Upper lobe of left lung (tissue), 6 donors: ENCODE results near the gene TMEM132D. TPM values are rescaled to one million over a fixed set of nuclear protein-coding genes. Genes with fewer than 3 reads are reported as not detected.
A peak's percentile ranks its signal among the peaks of the same experiment; 100 is the strongest.

Experiments used
- ATAC-seq, 2 donors: fragments of 200-7000 bp; cut with Tn5 transposase; one replicate each; pipeline ENCODE4 v1.9.1; 2022; ENCODE audit warnings: mild to moderate bottlenecking in 2 of 2, moderate library complexity in 2 of 2; ENCODE audit not compliant: low FRiP score in 2 of 2
- DNase-seq, 2 donors: peaks; one replicate each; pipeline ENCODE4 v3.0.0-alpha.2; 2019 to 2020
- H3K27ac ChIP-seq, 4 donors: fragments of 200-600 bp; sonication (generic); one replicate each; pipeline ENCODE4 v1.5.1; 2016 to 2019
- H3K27me3 ChIP-seq, 4 donors: fragments of 200-600 bp; sonication (generic); one replicate each; pipeline ENCODE4 v1.5.1; 2017 to 2019
- H3K36me3 ChIP-seq, 4 donors: fragments of 200-600 bp; sonication (generic); one replicate each; pipeline ENCODE4 v1.5.1; 2016 to 2019
- H3K4me1 ChIP-seq, 4 donors: fragments of 200-600 bp; sonication (generic); one replicate each; pipeline ENCODE4 v1.5.1; 2018 to 2019
- H3K4me3 ChIP-seq, 4 donors: fragments of 200-600 bp; sonication (generic); one replicate each; pipeline ENCODE4 v1.5.1; 2017 to 2019; ENCODE audit warnings: mild to moderate bottlenecking in 2 of 4, moderate library complexity in 1 of 4
- H3K9me3 ChIP-seq, 4 donors: fragments of 200-600 bp; sonication (generic); one replicate each; pipeline ENCODE4 v1.5.1; 2018 to 2019
- EP300 ChIP-seq, 4 donors: sonication (generic); formaldehyde crosslinking; IDR thresholded peaks; one replicate each; pipeline ENCODE4 v1.5.1; 2017; ENCODE audit warnings: antibody characterized with exemption in 4 of 4, control low read depth in 2 of 4
- POLR2A ChIP-seq, 4 donors: fragments of 450-650 bp; IDR thresholded peaks; one replicate each; pipeline ENCODE4 v1.5.1; 2016 to 2017; ENCODE audit warnings: antibody characterized with exemption in 4 of 4, mild to moderate bottlenecking in 2 of 4
- POLR2AphosphoS5 ChIP-seq, 2 donors: sonication (generic); formaldehyde crosslinking; IDR thresholded peaks; one replicate each; pipeline ENCODE4 v1.5.1; 2017; ENCODE audit warnings: antibody characterized with exemption in 2 of 2
- WGBS, 2 donors: methylation state at CpG; one replicate each; pipeline ENCODE4 v1.1.5; 2017 to 2018; 5-methylcytosine and 5-hydroxymethylcytosine counted together
- total RNA-seq, 6 donors: library from RNA; depleted of rRNA in 4 of 6; stranded (reverse); fragments of >200 nt in 4 of 6; gene quantifications; one replicate each; pipeline versions ENCODE4 v1.1.0 to v1.2.1, GENCODE V29; 2016 to 2021
- TF ChIP-seq, protein P1 (sequence below), 6 experiments: fragments of 450-650 bp in 4 of 6; fragments of 200-600 bp in 2 of 6; sonication (generic) in 2 of 6; IDR thresholded peaks; one replicate each; pipeline ENCODE4 v1.5.1; 2016 to 2019; ENCODE audit warnings: antibody characterized with exemption in 6 of 6
- donor health status: DM: no; HTN: no; CAD: no; lungs with moderate emphysema.
- donor health status: DM: no; HTN: yes; CAD: no; lungs with severe emphysema.

The TMEM132D gene
- total RNA-seq, 6 donors from 2014 or later = 0.30 to 1.0 (median 0.79) TPM; not detected in 1

DNA sequence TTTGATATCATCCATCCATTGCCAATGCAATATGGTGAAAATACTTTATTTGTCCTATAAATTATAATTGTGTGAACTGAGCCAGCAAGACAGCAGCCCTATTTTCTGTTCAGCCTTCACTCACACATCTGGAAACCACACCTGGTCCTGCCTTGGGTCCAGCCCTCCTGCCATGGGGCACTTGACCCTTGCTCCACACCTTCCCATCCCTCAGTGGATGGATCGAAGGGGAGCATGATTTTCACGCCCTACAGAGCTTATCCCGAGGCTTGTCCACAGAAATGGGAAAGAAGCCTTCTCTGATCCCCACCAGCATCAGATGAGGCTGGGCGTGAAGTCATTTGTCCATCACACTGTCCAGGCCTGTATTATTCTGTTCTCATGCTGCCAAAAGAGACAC lies 10.1 kb downstream of the TMEM132D start:
- DNase-seq (no peak), ATAC-seq (no peak)

DNA sequence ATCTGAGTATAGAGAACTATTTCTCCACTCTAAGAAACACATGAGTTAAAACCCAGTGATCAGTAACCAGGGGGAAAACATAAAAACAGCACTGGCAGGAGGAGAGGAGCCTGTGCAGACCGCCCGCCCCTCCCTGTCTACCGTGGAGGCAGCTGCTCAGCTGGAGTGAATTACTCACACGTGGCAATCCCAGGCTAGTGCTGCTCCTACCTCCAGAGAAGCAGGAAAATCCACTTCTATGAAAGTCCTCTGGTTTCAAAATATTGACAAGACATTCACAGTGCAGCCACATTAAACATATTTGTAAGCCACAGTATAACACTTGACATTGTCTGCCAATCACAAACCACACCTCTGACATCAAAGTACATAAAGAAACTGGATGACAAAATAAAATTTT lies 16.7 kb downstream of the TMEM132D start:
- ATAC-seq (peak in 1 of 2 donors; percentile 92), DNase-seq (peak in 1 of 2 donors; percentile 78)
- WGBS, 2 donors = 14 to 16% methylated on average over 4 of the region's 4 CpGs
- TF ChIP-seq POLR2AphosphoS5 (IDR thresholded peaks at IDR 0.05) (no peak), POLR2A (IDR thresholded peaks at IDR 0.05) (no peak), EP300 (IDR thresholded peaks at IDR 0.05) (peak in 2 of 4 donors; percentile 20 to 45)
- Histone ChIP-seq H3K36me3 (no peaks in the 10 kb centered on the region), H3K9me3 (no peaks in the 10 kb centered on the region), H3K4me3 (no peak overlapping the region), H3K27ac (no peak overlapping the region), H3K4me1 (peaks cover 0 to 4% (median 0%) of the 10 kb centered on the region in 4 donors), H3K27me3 (no peaks in the 10 kb centered on the region)

More for the DNA sequence above, 10.1 kb downstream of the TMEM132D start:
- H3K4me3 ChIP-seq = no peak overlapping the region
- no peaks in the 10 kb centered on the region for H3K9me3 ChIP-seq
- 84 to 92% methylated on average over 4 of the region's 4 CpGs for WGBS, 2 donors
- no peak overlapping the region for H3K27ac ChIP-seq
- H3K36me3 ChIP-seq = no peaks in the 10 kb centered on the region
- TF ChIP-seq EP300 (IDR thresholded peaks at IDR 0.05) (no peak), POLR2AphosphoS5 (IDR thresholded peaks at IDR 0.05) (no peak)
- H3K4me1 ChIP-seq = no peaks in the 10 kb centered on the region
- H3K27me3 ChIP-seq = no peaks in the 10 kb centered on the region

DNA sequence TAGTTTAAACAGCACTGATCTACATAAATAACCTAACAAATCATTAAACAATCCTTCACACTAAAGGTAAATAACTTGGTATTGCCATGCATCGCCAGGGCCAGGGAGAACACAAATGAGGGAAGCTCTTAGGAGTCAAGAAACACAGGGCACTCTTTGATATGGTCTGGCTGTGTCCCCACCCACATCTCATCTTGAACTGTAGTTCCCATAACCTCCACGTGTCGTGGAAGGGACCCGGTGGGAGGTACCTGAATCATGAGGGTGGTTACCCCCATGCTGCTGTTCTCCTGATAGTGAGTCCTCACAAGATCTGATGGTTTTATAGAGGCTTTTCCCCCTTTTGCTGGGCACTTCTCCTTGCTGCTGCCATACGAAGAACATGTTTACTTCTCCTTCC lies 17.3 kb downstream of the TMEM132D start:
- ATAC-seq (no peak), DNase-seq (no peak)
- H3K27ac ChIP-seq = no peak overlapping the region
- no peaks in the 10 kb centered on the region for H3K36me3 ChIP-seq
- TF ChIP-seq, protein P1, sequence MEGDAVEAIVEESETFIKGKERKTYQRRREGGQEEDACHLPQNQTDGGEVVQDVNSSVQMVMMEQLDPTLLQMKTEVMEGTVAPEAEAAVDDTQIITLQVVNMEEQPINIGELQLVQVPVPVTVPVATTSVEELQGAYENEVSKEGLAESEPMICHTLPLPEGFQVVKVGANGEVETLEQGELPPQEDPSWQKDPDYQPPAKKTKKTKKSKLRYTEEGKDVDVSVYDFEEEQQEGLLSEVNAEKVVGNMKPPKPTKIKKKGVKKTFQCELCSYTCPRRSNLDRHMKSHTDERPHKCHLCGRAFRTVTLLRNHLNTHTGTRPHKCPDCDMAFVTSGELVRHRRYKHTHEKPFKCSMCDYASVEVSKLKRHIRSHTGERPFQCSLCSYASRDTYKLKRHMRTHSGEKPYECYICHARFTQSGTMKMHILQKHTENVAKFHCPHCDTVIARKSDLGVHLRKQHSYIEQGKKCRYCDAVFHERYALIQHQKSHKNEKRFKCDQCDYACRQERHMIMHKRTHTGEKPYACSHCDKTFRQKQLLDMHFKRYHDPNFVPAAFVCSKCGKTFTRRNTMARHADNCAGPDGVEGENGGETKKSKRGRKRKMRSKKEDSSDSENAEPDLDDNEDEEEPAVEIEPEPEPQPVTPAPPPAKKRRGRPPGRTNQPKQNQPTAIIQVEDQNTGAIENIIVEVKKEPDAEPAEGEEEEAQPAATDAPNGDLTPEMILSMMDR (IDR thresholded peaks at IDR 0.05) = no peak
- TF ChIP-seq EP300 (IDR thresholded peaks at IDR 0.05) (no peak), POLR2AphosphoS5 (IDR thresholded peaks at IDR 0.05) (no peak), POLR2A (IDR thresholded peaks at IDR 0.05) (no peak)
- H3K4me1 ChIP-seq = peaks cover 0 to 4% (median 0%) of the 10 kb centered on the region in 4 donors
- no peaks in the 10 kb centered on the region for H3K9me3 ChIP-seq
- no peak overlapping the region for H3K4me3 ChIP-seq
- no peaks in the 10 kb centered on the region for H3K27me3 ChIP-seq
- 58 to 59% methylated on average over 5 of the region's 5 CpGs for WGBS, 2 donors

DNA sequence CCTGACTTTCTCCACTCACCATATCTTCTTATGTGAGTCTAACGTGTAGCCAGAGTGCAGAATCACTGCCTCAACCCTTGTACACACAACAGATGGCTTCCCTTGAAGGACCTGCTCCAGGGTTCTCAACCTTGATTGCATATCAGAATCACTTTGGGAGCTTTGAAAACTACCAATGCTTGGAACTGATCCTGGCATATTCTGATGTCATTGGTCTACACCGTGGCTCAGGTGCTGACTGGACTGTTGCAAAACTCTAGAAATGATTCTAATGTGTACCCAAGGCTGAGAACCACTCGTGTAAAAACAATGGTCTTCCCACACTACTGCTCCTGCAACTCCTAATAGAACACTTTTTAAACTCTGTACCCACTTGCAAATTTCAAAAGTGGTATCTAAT lies 18.5 kb downstream of the TMEM132D start:
- peak in 1 of 2 donors; percentile 37 for ATAC-seq
- WGBS, 2 donors = 24 to 31% methylated on average over 3 of the region's 3 CpGs
- DNase-seq = no peak
- H3K27ac ChIP-seq = no peak overlapping the region
- H3K36me3 ChIP-seq = no peaks in the 10 kb centered on the region
- H3K4me1 ChIP-seq = peaks cover 0 to 4% (median 0%) of the 10 kb centered on the region in 4 donors
- TF ChIP-seq POLR2AphosphoS5 (IDR thresholded peaks at IDR 0.05) = no peak
- TF ChIP-seq, protein P1 (IDR thresholded peaks at IDR 0.05) = no peak
- no peak for TF ChIP-seq EP300 (IDR thresholded peaks at IDR 0.05)
- no peak for TF ChIP-seq POLR2A (IDR thresholded peaks at IDR 0.05)
- H3K27me3 ChIP-seq = no peaks in the 10 kb centered on the region
- no peaks in the 10 kb centered on the region for H3K9me3 ChIP-seq
- no peak overlapping the region for H3K4me3 ChIP-seq

DNA sequence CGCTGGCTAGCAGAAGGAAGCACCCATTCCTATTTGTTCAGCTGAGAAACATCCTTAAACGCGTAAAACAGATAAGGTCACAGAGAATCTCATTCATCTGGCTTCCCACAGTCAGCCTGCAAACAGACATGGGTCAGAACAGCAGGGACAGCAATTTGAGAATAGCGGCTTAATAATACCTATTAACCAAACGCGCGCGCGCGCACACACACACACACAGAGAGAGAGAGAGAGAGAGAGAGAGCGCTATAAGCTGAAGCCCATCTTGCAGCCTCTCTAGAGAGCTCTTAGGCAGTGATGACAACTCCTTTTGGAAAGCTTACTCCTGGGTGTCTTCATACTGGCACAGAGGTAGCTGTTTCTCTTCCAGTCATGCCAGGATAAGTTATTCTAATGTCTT lies 26.4 kb downstream of the TMEM132D start:
- no peak overlapping the region for H3K27ac ChIP-seq
- ATAC-seq = no peak
- H3K4me3 ChIP-seq = no peak overlapping the region
- no peaks in the 10 kb centered on the region for H3K36me3 ChIP-seq
- TF ChIP-seq EP300 (IDR thresholded peaks at IDR 0.05) = no peak
- TF ChIP-seq, protein P1 (IDR thresholded peaks at IDR 0.05) = no peak
- TF ChIP-seq POLR2A (IDR thresholded peaks at IDR 0.05) = no peak
- no peak for TF ChIP-seq POLR2AphosphoS5 (IDR thresholded peaks at IDR 0.05)
- no peak for DNase-seq
- H3K4me1 ChIP-seq = no peaks in the 10 kb centered on the region
- H3K9me3 ChIP-seq = no peaks in the 10 kb centered on the region
- no peaks in the 10 kb centered on the region for H3K27me3 ChIP-seq
- WGBS, 2 donors = 86 to 94% methylated on average over 11 of the region's 11 CpGs

DNA sequence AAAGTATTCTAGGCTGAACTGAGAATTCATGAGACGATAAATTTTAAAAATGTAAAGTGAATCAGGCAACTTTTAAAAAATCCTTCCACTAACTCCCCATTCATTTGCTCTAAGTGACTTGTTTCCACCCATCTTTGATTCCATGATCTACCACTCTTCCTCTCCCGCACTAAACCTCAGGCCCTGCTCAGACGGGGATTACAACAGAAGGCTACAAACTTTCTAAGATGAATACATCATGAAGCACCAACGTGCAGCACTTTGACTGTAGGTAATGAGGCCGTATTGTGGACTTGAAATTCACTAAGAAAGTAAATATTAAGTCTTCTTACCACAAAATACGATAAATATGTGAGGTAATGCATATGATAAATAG lies 30.0 kb downstream of the TMEM132D start:
- no peaks in the 10 kb centered on the region for H3K9me3 ChIP-seq
- WGBS, 2 donors = 76 to 78% methylated on average over 6 of the region's 6 CpGs
- no peaks in the 10 kb centered on the region for H3K4me1 ChIP-seq
- ATAC-seq = no peak
- no peak overlapping the region for H3K4me3 ChIP-seq
- no peak for DNase-seq
- H3K27me3 ChIP-seq = no peaks in the 10 kb centered on the region
- TF ChIP-seq POLR2AphosphoS5 (IDR thresholded peaks at IDR 0.05) (no peak), EP300 (IDR thresholded peaks at IDR 0.05) (no peak), POLR2A (IDR thresholded peaks at IDR 0.05) (no peak)
- TF ChIP-seq, protein P1 (IDR thresholded peaks at IDR 0.05) = no peak
- H3K36me3 ChIP-seq = no peaks in the 10 kb centered on the region
- H3K27ac ChIP-seq = no peak overlapping the region
